ENCODE data around the gene POMGNT2. TPM values are rescaled to one million over a fixed set of nuclear protein-coding genes. Genes with fewer than 3 reads are reported as not detected.

The POMGNT2 gene
- total and polyA plus RNA-seq, 5 experiments from 2014 or later = 5.5 to 10.3 (median 6.3) TPM

DNA sequence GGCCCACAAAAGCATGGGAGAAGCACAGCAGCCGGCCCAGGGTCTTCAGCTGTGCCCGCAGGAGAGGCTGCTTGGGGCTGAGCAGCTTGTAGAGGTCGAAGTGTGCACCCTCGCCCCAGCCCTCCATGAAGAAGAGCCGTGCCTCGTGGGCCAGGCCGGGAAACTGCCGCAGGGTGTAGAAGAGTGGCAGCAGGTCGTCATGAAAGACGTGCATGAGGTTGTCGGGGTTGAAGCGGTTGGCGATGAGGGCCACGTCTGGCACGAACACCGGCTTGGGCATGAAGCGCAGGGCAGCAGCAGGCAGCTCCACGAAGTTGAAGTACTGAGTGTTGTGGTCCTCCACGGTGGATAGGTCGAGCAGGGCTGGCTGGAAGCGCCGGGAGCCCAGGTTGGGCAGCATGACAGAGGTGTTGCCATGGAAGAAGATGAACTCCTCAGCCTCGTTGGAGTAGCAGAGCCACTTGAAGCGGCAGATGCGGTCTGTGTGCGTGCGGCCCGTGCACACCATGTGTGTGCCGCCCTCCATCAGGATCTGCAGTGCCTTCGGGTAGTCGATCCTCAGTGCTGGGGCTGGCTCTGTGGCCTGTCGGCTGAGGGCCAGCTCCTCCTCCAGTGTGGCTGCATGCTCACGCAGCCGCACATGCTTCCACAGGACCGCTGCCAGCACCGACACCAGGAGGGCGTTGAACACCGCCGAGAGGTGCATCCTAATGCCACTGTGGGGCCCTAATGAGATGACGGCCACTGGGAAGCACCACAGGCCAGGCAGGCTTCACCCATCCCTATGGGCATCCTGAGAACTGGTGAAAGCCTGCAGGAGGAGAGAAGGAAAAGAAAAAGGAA is 24.9 kb downstream of the POMGNT2 start:
- H3K27ac Mint-ChIP-seq = no peak overlapping the region
- no peak for DNase-seq
- ATAC-seq = no peak
- POLR2A ChIA-PET = interaction anchor here (0.6 kb wide), 1 partner anchor 70 kb away, joined by 4 read pairs; no protein-coding TSS in a partner anchor
- peaks cover 0 to 36% (median 9%) of the 10 kb centered on the region in 9 donors for H3K9me3 Mint-ChIP-seq
- peaks cover 0 to 10% (median 4%) of the 10 kb centered on the region in 4 donors for H3K4me1 Mint-ChIP-seq
- peaks cover 42 to 77% (median 69%) of the 10 kb centered on the region in 3 donors for H3K36me3 Mint-ChIP-seq
- no peak overlapping the region for H3K4me3 Mint-ChIP-seq
- no peaks in the 10 kb centered on the region for H3K27me3 Mint-ChIP-seq

DNA sequence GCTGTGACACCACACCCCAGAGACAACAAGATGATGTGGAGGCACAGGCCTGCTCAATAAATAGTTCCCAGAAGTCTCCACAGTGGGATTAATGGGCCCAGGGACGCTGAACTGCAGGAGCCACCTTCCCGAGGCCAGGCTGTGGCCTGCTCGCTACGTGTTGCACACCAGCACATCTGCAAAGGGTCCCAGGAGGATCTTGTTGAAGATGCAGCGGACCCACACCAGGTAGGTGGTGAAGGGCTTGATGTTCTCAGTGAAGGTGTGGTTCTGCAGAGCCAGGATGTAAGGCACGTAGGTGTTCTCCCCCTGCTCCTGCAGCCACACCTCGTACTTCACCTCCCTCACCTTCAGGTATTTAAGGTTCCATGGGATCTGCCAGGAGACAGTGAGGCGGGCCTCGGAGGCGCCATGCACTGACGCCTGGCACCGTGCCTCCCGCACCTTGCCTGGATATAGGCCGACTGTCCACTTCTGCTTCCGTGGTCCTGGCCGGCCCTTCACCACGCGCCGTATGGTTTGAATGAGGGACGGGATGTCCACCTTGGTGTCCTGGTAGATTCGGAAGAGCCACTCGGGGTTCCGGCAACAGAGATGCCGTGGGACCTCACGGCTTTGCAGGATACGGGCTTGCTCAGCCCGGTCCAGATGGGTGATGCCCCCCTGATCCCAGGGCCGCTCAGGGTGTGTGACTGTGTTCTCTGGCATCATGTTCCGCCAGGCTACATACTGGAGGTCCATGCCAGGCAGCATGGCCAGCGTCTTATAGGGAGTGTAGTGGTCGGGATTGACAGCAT is 26.1 kb downstream of the POMGNT2 start:
- DNase-seq = no peak
- no peak for ATAC-seq
- Mint-ChIP-seq H3K27ac (no peak overlapping the region), H3K36me3 (peaks cover 33 to 68% (median 66%) of the 10 kb centered on the region in 3 donors), H3K27me3 (no peaks in the 10 kb centered on the region), H3K4me1 (peaks cover 0 to 8% (median 4%) of the 10 kb centered on the region in 4 donors), H3K4me3 (no peak overlapping the region), H3K9me3 (peaks cover 0 to 32% (median 9%) of the 10 kb centered on the region in 9 donors)
- POLR2A ChIA-PET = no interaction called here

DNA sequence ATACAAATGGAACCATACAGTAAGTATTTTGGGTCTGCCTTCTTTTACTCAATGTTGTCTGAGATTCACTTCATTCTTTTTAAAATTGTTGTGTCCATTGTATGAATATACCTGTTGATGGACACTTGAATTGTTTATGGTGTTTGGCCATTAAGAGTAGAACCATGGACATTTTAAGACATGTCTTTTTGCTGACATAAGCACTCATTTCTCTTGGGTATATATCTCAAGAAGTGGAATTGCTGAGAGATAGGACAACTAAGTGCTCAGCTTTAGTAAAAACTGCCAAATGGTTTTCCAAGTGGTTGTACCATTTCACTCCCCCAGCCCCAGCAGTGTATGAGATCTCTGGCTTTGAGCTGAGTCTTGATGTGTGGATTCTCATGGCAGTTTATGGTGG is 28.2 kb downstream of the POMGNT2 start:
- ATAC-seq (no peak), DNase-seq (no peak)
- Mint-ChIP-seq H3K36me3 (peaks cover 16 to 50% (median 49%) of the 10 kb centered on the region in 3 donors), H3K27ac (no peak overlapping the region), H3K9me3 (peaks cover 0 to 12% (median 6%) of the 10 kb centered on the region in 9 donors), H3K4me3 (no peak overlapping the region), H3K4me1 (peaks cover 0 to 8% (median 1%) of the 10 kb centered on the region in 4 donors), H3K27me3 (no peaks in the 10 kb centered on the region)
- POLR2A ChIA-PET = no interaction called here

DNA sequence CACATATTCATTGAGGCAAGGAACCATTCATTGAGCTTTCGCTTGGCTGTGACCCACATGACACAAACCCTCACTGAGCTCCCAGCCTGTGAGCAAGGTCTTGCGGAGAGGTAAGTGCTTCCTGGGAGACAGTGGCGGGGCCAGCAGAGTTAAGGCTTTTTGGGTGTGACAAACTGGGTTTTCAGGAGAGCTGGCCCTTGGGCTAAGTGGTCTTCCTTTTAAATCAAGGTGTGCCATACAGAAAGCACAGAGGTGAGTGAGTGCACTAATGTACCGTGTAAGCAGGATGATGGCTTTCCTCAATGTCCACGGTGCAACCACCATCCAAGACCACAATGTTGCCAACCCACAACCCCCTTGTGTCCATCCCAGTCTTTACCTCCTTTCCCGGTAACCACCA is 28.6 kb downstream of the POMGNT2 start:
- Mint-ChIP-seq H3K4me1 (peaks cover 0 to 8% (median 1%) of the 10 kb centered on the region in 4 donors), H3K27ac (no peak overlapping the region), H3K27me3 (no peaks in the 10 kb centered on the region), H3K4me3 (no peak overlapping the region), H3K36me3 (peaks cover 11 to 46% (median 45%) of the 10 kb centered on the region in 3 donors), H3K9me3 (peaks cover 0 to 11% (median 2%) of the 10 kb centered on the region in 9 donors)
- no peak for DNase-seq
- ATAC-seq = no peak
- POLR2A ChIA-PET = no interaction called here

DNA sequence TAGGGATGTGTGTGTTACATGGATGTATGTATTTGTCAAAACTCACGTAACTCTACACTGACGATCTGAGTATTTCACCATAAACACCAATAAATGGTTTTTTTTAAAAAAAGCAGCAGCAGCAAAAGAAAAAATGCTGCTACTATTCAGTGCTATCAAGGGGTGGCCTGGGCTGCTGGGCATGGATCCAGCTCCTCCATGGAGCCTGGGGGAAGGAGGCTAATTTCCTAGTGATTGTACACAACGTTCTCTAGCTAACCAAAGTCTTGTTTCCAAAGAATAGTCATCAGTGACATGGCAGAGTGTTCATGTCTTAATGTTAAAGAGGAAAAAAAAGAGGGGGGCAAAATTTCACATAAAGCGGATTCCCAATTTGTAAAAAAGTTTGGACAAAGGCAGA is 29.0 kb downstream of the POMGNT2 start:
- DNase-seq (no peak), ATAC-seq (no peak)
- H3K27ac Mint-ChIP-seq = no peak overlapping the region
- H3K36me3 Mint-ChIP-seq = peaks cover 11 to 42% (median 42%) of the 10 kb centered on the region in 3 donors
- H3K4me3 Mint-ChIP-seq = no peak overlapping the region
- no peaks in the 10 kb centered on the region for H3K27me3 Mint-ChIP-seq
- POLR2A ChIA-PET = no interaction called here
- peaks cover 0 to 11% (median 0%) of the 10 kb centered on the region in 9 donors for H3K9me3 Mint-ChIP-seq
- H3K4me1 Mint-ChIP-seq = peaks cover 0 to 8% (median 1%) of the 10 kb centered on the region in 4 donors

DNA sequence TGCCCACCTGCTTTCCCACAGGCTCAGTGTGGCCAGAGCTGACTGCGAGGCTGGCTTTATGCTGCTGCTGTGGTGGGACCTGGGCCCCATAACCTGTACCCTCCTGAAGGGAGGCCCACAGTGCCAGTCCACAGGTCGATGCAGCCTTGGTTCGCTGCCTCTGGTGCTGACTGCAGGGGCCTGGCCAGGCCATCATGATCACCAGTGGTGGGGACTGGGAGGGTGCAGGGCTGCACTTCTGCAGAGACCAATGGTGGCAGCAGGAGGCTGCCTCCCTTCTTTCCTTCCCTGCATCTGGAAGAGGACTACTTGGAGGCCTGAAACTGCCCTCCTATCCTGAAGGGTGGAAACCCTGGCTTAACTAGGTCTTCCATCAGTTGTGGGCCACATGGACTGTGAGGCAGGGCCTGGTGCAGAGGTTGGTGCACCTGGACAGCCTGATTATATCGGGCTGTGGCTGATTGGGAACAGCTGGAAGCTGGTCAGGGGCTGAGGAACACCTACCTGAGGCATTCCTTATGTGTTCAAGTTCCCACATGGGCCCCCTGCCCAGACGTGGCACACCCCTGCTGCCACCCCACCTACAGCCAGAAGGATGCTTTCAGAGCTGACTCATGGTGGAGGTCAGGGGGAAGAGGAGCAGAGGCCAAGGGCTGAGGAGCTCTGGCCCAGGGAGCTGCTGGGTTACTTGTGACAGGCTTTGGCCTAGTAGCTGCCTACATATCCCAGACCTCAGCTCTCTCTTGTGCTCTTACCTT is 29.8 kb downstream of the POMGNT2 start:
- Mint-ChIP-seq H3K4me1 (peaks cover 0 to 8% (median 1%) of the 10 kb centered on the region in 4 donors), H3K27me3 (no peaks in the 10 kb centered on the region), H3K36me3 (peaks cover 11 to 36% (median 34%) of the 10 kb centered on the region in 3 donors), H3K9me3 (peaks cover 0 to 9% (median 0%) of the 10 kb centered on the region in 9 donors), H3K4me3 (no peak overlapping the region), H3K27ac (no peak overlapping the region)
- POLR2A ChIA-PET = no interaction called here
- ATAC-seq (no peak), DNase-seq (no peak)

DNA sequence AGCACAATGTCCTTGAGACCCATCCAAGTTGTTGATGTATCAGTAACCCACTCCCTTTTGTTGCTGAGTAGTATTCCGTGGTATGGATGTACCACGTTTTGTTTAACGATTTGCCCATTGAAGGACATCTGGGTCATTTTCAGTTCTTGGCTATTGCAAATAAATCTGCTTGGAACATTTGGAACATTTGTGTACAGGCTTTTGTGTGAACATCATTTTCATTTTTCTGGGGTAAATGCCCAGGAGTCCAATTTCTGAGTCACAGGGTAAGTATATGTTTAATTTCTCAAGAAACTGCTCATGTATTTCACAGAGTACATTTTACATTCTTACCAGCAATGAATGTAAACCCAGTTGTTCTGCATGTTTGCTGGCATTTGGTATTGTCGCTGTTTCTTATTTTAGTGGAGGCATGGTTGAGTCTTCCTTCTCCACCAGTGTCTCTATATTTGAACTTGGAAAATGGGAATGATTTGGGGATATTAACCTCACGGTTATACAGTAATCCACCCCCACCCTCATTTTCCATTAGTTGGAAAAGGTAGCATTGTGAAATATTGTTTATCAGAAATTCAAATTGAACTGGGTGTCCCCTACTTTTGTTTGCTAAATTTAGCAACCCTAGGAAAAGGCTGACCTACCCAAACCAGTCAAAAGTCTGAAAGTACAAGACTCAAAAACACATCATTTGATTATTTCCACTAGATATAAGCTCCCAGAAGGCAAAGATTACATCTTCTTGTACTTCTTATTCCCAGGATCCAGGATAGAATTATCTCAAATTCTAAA is 30.8 kb downstream of the POMGNT2 start:
- Mint-ChIP-seq H3K4me3 (no peak overlapping the region), H3K27ac (no peak overlapping the region), H3K4me1 (peaks cover 0 to 8% (median 1%) of the 10 kb centered on the region in 4 donors), H3K36me3 (peaks cover 5 to 26% (median 24%) of the 10 kb centered on the region in 3 donors), H3K9me3 (peaks cover 0 to 1% (median 0%) of the 10 kb centered on the region in 9 donors), H3K27me3 (no peaks in the 10 kb centered on the region)
- DNase-seq (no peak), ATAC-seq (no peak)
- POLR2A ChIA-PET = no interaction called here

DNA sequence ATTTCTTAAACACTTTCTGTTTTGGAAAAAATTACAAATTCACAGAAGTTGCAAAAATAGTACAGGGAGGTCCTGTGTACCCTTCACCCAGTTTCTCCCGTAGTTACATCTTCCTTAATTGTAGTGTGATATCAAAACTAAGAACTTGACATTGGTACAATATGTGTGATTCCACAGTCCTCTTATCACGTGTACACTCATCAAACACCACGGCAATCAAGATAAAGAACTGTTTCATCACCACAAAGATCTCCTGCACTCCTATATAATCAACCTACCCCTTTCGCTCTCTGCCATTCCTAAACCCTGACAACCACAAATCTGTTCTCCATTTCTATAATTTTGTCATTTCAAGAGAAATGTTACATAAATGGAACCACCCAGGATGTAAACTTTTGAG is 31.4 kb downstream of the POMGNT2 start:
- DNase-seq = no peak
- peaks cover 0 to 1% (median 0%) of the 10 kb centered on the region in 9 donors for H3K9me3 Mint-ChIP-seq
- H3K36me3 Mint-ChIP-seq = peaks cover 5 to 20% (median 20%) of the 10 kb centered on the region in 3 donors
- H3K4me3 Mint-ChIP-seq = no peak overlapping the region
- ATAC-seq = no peak
- peak overlapping the region in 1 of 10 donors; percentile 2 for H3K27ac Mint-ChIP-seq
- POLR2A ChIA-PET = no interaction called here
- H3K27me3 Mint-ChIP-seq = no peaks in the 10 kb centered on the region
- peaks cover 0 to 6% (median 1%) of the 10 kb centered on the region in 4 donors for H3K4me1 Mint-ChIP-seq

DNA sequence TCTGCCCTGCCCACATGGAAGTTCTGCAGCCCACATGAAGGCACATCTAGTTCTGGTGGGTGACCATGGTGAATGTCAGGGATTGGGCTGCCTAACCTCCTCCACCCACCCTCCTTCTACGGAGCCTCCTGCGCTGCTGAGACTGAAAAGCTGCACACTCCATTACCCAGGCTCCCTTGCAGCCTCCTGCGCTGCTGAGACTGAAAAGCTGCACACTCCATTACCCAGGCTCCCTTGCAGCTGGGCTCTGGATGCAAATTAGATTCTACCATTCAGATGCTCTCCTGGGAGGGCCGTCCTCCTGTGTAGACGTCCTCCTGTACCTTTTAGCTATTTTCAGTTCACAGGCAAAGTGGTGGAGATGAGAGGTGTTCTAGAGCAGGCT is 32.1 kb downstream of the POMGNT2 start:
- POLR2A ChIA-PET = no interaction called here
- ATAC-seq (no peak), DNase-seq (no peak)
- Mint-ChIP-seq H3K27ac (no peak overlapping the region), H3K36me3 (peaks cover 5 to 15% (median 13%) of the 10 kb centered on the region in 3 donors), H3K27me3 (no peaks in the 10 kb centered on the region), H3K9me3 (peaks cover 0 to 1% (median 0%) of the 10 kb centered on the region in 9 donors), H3K4me1 (peaks cover 0 to 4% (median 1%) of the 10 kb centered on the region in 4 donors), H3K4me3 (no peak overlapping the region)

DNA sequence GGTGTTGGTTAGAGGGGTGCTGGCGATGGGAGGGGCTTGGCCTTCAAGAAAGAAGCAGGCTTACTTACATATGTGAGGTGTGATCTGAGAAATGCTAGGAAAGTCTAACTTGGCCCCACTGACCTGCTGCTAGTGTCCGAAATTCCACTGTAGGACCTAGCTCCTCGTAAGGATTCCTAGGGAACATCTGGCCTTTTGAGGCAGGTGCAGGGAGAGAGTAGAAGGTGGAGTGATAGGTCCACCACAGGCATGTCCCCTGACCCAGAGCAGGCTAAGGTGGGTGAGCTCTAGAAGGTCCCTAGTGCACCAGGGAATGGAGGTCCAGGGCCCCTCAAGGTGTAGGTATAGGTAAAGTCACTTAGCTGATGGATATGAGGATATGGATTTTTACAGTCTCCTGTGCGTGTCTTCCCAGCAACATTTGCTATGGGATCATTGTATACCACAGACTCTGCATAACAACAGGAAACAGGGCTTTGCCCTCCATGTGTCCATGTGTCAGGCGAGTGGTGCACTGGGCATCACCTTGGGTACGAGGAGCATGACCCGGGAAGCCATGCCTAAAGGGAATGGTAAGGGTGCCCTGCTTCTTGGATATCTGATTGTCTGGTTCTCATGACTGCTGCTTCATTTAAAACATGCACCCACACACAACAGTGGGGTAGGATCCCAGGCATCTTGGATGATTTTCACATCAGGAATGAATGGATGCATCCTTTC is 32.6 kb downstream of the POMGNT2 start:
- Mint-ChIP-seq H3K27ac (peak overlapping the region in 2 of 10 donors; percentile 4 to 6), H3K9me3 (peaks cover 0 to 1% (median 0%) of the 10 kb centered on the region in 9 donors), H3K36me3 (peaks cover 2 to 10% (median 8%) of the 10 kb centered on the region in 3 donors), H3K27me3 (no peaks in the 10 kb centered on the region), H3K4me3 (no peak overlapping the region), H3K4me1 (peaks cover 0 to 3% (median under 1%) of the 10 kb centered on the region in 4 donors)
- POLR2A ChIA-PET = no interaction called here
- ATAC-seq (no peak), DNase-seq (no peak)

DNA sequence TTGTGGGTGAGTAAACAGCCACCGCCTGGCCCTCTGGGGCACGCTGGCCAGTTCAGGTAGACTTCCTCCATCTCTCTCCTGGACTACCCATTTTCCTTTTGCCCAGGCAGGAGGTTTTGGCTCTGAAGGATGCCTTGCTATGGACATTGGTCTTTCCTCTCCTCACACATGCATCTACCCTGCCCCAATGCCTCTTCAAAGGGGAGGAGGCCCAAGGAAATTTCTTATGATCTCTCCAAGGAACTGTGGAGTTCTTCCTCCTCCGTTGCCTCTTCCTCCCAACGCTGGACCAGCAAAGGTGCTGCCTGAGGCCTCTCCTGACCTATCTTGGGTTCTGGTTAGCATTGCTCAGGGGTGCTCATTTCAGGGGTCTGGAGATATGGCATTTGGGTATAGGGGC is 33.5 kb downstream of the POMGNT2 start:
- no peak for DNase-seq
- POLR2A ChIA-PET = no interaction called here
- no peak overlapping the region for H3K4me3 Mint-ChIP-seq
- peaks cover 0 to 3% (median 0%) of the 10 kb centered on the region in 4 donors for H3K4me1 Mint-ChIP-seq
- ATAC-seq = no peak
- H3K27ac Mint-ChIP-seq = peak overlapping the region in 1 of 10 donors; percentile 13
- peaks cover 0 to 3% (median 3%) of the 10 kb centered on the region in 3 donors for H3K36me3 Mint-ChIP-seq
- no peaks in the 10 kb centered on the region for H3K27me3 Mint-ChIP-seq
- no peaks in the 10 kb centered on the region for H3K9me3 Mint-ChIP-seq
